Measurements from ENCODE around the gene MPI. TPM values are rescaled to one million over a fixed set of nuclear protein-coding genes. Genes with fewer than 3 reads are reported as not detected.
"Not testable (repeated sequence)": the region's sequence is repeated elsewhere in the genome, so short reads cannot be mapped to it uniquely, and the experiment has no call there.

Gene MPI
- total and polyA plus RNA-seq, 2 donors: 22.2 to 36.1 TPM

DNA sequence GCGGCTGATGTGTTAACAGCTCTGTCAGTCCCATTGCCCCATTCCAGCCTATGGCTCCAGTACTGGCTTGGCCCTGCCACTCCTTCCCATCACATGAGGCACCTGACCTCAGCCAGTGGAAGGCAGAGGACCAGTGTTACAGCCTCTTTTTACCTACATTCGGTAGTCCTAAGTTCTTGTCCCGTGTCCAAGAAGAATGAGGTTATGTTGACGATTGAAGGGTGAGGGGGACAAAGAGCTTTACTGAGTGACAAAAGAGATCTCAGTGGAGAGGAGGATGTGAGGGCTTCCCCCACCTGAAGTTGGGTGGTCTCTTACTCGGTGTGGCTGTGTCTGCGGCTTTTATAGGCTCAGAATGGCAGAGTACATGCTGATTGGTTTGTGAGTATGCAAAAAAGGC, 7.3 kb upstream of the MPI start:
- no peak overlapping the region for H3K4me3 ChIP-seq (ENCODE audit: low read length in 2 of 2)
- no peak for DNase-seq (ENCODE audit: low read depth in 6 of 9, low spot score in 9 of 9)
- WGBS: 97% methylated on average over 6 of the region's 6 CpGs

DNA sequence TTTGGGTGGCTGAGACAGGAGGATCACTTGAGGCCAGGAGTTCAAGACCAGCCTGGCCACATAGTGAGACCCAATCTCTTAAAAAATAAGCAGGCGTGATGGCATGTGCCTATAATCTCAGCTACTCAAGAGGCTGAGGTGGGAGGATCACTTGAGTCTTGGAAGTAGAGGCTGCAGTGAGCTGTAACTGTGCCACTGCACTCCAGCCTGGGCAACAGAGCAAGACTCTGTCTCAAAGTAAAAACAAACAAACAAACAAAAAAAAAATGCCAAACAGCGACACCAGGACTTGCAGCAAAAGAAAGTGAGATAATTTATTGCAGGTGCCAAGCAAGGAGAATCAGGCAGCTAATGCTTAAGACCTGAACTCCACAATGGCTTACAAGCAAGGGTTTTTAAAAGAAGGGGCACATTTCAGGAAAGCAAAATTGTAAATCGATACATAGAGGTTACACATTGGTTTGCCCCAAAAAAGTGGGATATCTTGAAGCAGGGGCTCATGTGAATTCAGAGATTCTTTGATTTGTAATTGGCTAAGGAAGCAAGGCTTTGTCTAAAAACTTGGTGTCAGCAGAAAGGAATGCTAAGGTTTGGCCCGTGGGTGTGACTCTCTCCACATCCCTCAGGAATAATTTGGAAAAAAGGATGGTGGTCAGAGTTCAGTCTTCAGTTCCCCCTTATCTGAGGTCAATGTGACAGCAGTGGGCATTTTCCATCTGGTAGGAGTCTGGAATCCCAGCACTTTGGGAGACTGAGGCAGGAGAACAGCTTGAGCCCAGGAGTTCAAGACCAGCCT, 5.2 kb upstream of the MPI start:
- WGBS: 95% methylated on average over 4 of the region's 4 CpGs

More for the DNA sequence above, 7.3 kb upstream of the MPI start:
- peaks cover 0 to 8% of the 10 kb centered on the region in 2 donors for H3K9me3 ChIP-seq (ENCODE audit: control insufficient read depth in 2 of 2, insufficient read depth in 1 of 2, low read length in 1 of 2)
- H3K4me1 ChIP-seq (ENCODE audit: control insufficient read depth in 2 of 2, insufficient read depth in 2 of 2, low read length in 2 of 2): no peaks in the 10 kb centered on the region
- no peaks in the 10 kb centered on the region for H3K36me3 ChIP-seq (ENCODE audit: control insufficient read depth in 2 of 2, insufficient read depth in 2 of 2, low read length in 1 of 2)
- no peaks in the 10 kb centered on the region for H3K27me3 ChIP-seq (ENCODE audit: control insufficient read depth in 2 of 2, insufficient read depth in 1 of 2, low read length in 1 of 2)
- H3K27ac ChIP-seq (ENCODE audit: low read depth in 1 of 2, low read length in 1 of 2): no peak overlapping the region

DNA sequence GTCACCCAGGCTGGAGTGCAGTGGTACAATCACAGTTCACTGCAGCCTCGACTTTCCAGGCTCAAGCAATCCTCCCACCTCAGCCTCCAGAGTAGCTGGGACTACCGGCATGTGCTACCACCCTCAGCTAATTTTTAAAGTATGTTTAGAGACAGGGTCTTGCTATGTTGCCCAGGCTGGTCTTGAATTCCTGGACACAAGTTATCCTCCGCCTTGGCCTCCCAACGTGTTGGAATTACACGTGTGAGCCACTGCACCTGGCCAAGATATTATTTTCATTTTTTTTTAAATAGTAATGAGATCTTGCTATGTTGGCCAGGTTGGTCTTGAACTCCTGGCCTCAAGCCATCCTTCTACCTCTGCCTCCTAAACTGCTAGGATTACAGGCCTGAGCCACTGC, 4.4 kb upstream of the MPI start:
- H3K36me3 ChIP-seq (ENCODE audit: control insufficient read depth in 2 of 2, insufficient read depth in 2 of 2, low read length in 1 of 2): no peaks in the 10 kb centered on the region
- H3K4me1 ChIP-seq (ENCODE audit: control insufficient read depth in 2 of 2, insufficient read depth in 2 of 2, low read length in 2 of 2): peaks cover 9 to 15% of the 10 kb centered on the region in 2 donors
- no peaks in the 10 kb centered on the region for H3K27me3 ChIP-seq (ENCODE audit: control insufficient read depth in 2 of 2, insufficient read depth in 1 of 2, low read length in 1 of 2)
- WGBS: 95% methylated on average over 5 of the region's 5 CpGs
- peaks cover 0 to 8% of the 10 kb centered on the region in 2 donors for H3K9me3 ChIP-seq (ENCODE audit: control insufficient read depth in 2 of 2, insufficient read depth in 1 of 2, low read length in 1 of 2)
- no peak overlapping the region for H3K27ac ChIP-seq (ENCODE audit: low read depth in 1 of 2, low read length in 1 of 2)
- no peak overlapping the region for H3K4me3 ChIP-seq (ENCODE audit: low read length in 2 of 2)
- DNase-seq (ENCODE audit: low read depth in 6 of 9, low spot score in 9 of 9): no peak

More for the DNA sequence above, 5.2 kb upstream of the MPI start:
- Histone ChIP-seq H3K27me3 (ENCODE audit: control insufficient read depth in 2 of 2, insufficient read depth in 1 of 2, low read length in 1 of 2) (no peaks in the 10 kb centered on the region), H3K4me3 (ENCODE audit: low read length in 2 of 2) (no peak overlapping the region), H3K4me1 (ENCODE audit: control insufficient read depth in 2 of 2, insufficient read depth in 2 of 2, low read length in 2 of 2) (peaks cover 6 to 10% of the 10 kb centered on the region in 2 donors), H3K36me3 (ENCODE audit: control insufficient read depth in 2 of 2, insufficient read depth in 2 of 2, low read length in 1 of 2) (no peaks in the 10 kb centered on the region), H3K27ac (ENCODE audit: low read depth in 1 of 2, low read length in 1 of 2) (no peak overlapping the region), H3K9me3 (ENCODE audit: control insufficient read depth in 2 of 2, insufficient read depth in 1 of 2, low read length in 1 of 2) (peaks cover 0 to 8% of the 10 kb centered on the region in 2 donors)
- no peak for DNase-seq (ENCODE audit: low read depth in 6 of 9, low spot score in 9 of 9)

DNA sequence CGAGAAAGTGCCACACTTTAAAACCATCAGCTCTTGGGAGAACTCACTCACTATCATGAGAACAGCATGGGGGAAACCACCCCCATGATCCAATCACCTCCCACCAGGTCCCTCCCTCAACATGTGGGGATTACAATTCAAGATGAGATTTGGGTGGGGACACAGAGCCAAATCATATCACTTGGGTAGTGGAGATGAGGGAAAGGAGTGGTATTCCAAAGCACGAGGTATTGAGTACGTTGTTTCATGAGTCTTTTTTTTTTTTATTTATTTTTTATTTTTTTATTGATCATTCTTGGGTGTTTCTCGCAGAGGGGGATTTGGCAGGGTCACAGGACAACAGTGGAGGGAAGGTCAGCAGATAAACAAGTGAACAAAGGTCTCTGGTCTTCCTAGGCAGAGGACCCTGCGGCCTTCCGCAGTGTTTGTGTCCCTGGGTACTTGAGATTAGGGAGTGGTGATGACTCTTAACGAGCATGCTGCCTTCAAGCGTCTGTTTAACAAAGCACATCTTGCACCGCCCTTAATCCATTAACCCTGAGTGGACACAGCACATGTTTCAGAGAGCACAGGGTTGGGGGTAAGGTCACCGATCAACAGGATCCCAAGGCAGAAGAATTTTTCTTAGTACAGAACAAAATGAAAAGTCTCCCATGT, 2.2 kb upstream of the MPI start:
- 95% methylated on average over 9 of the region's 10 CpGs for WGBS
- H3K4me3 ChIP-seq (ENCODE audit: low read length in 2 of 2); H3K27ac ChIP-seq (ENCODE audit: low read depth in 1 of 2, low read length in 1 of 2); DNase-seq (ENCODE audit: low read depth in 6 of 9, low spot score in 9 of 9); H3K9me3 ChIP-seq (ENCODE audit: control insufficient read depth in 2 of 2, insufficient read depth in 1 of 2, low read length in 1 of 2); H3K27me3 ChIP-seq (ENCODE audit: control insufficient read depth in 2 of 2, insufficient read depth in 1 of 2, low read length in 1 of 2): not testable (repeated sequence)
- Histone ChIP-seq H3K4me1 (ENCODE audit: control insufficient read depth in 2 of 2, insufficient read depth in 2 of 2, low read length in 2 of 2) (peaks cover 11 to 21% of the 10 kb centered on the region in 2 donors), H3K36me3 (ENCODE audit: control insufficient read depth in 2 of 2, insufficient read depth in 2 of 2, low read length in 1 of 2) (peaks cover 5 to 10% of the 10 kb centered on the region in 2 donors)

DNA sequence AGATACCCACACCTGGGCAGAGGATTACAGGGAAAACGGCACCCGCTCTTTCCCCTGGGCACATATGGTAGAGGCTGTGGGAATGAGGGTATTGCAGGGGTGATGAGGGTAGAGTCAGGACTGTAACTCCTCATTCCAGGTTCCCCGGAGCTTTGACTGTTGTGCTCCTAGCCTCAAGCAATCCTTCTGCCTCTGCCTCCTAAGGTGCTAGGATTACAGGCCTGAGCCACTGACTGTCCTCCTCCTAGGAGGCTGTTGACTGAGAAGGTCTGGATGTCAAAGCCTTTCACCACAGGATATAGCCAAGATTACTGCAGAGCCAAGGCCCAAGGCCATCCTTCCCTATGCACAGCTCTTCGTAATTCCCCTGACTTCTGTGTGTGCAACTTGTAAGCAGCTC, 1.1 kb upstream of the MPI start:
- WGBS: 99% methylated on average over 4 of the region's 4 CpGs
- Histone ChIP-seq H3K27ac (ENCODE audit: low read depth in 1 of 2, low read length in 1 of 2) (no peak overlapping the region), H3K4me1 (ENCODE audit: control insufficient read depth in 2 of 2, insufficient read depth in 2 of 2, low read length in 2 of 2) (peaks cover 11 to 21% of the 10 kb centered on the region in 2 donors), H3K4me3 (ENCODE audit: low read length in 2 of 2) (no peak overlapping the region), H3K27me3 (ENCODE audit: control insufficient read depth in 2 of 2, insufficient read depth in 1 of 2, low read length in 1 of 2) (no peaks in the 10 kb centered on the region), H3K9me3 (ENCODE audit: control insufficient read depth in 2 of 2, insufficient read depth in 1 of 2, low read length in 1 of 2) (no peaks in the 10 kb centered on the region), H3K36me3 (ENCODE audit: control insufficient read depth in 2 of 2, insufficient read depth in 2 of 2, low read length in 1 of 2) (peaks cover 8 to 18% of the 10 kb centered on the region in 2 donors)
- no peak for DNase-seq (ENCODE audit: low read depth in 6 of 9, low spot score in 9 of 9)

DNA sequence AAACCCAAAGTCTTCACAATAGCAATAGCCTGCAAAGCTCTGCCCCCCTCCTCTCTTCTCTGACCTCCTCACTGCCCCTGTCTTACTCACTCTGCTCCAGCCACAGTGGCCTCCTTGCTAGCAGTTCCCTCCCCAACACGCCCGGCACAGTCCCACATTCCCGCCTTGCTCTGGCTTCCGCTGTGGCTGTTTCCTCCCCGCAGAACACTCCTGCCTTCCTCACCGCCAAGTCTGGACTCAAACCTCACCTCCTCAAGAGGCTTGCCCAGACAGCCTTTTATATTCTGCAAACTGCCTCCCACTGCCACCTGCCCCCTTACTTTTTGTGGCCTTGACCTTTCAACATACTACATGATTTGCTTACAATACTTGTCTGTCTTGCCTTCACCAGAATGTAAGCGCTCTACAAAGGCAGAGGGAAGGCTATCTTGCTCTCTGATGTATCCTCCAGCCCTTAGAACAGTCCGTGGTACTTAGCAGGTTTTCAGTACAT, 406 bp upstream of the MPI start:
- Histone ChIP-seq H3K27ac (ENCODE audit: low read depth in 1 of 2, low read length in 1 of 2) (peak overlapping the region in 1 of 2 donors; percentile 19), H3K27me3 (ENCODE audit: control insufficient read depth in 2 of 2, insufficient read depth in 1 of 2, low read length in 1 of 2) (no peaks in the 10 kb centered on the region), H3K4me1 (ENCODE audit: control insufficient read depth in 2 of 2, insufficient read depth in 2 of 2, low read length in 2 of 2) (peaks cover 11 to 21% of the 10 kb centered on the region in 2 donors), H3K4me3 (ENCODE audit: low read length in 2 of 2) (peak overlapping the region; percentile 88 to 95), H3K9me3 (ENCODE audit: control insufficient read depth in 2 of 2, insufficient read depth in 1 of 2, low read length in 1 of 2) (no peaks in the 10 kb centered on the region), H3K36me3 (ENCODE audit: control insufficient read depth in 2 of 2, insufficient read depth in 2 of 2, low read length in 1 of 2) (peaks cover 8 to 18% of the 10 kb centered on the region in 2 donors)
- 38% methylated on average over 8 of the region's 8 CpGs for WGBS
- DNase-seq (ENCODE audit: low read depth in 6 of 9, low spot score in 9 of 9): no peak

DNA sequence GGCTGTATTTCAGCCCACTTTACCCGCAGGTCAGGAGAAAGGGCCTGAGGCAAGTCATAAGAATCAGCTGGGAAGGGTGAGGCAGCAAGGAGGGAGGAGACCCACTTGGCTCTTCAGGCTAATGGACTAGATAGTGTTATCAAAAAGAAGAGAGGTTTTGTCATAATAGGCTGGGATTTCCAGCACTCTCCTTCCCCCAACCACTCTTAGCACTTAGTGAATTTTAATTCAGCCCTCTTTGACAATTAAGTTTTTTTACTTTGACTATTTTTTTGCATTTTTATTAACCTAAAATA, 771 bp downstream of the MPI start:
- Histone ChIP-seq H3K36me3 (ENCODE audit: control insufficient read depth in 2 of 2, insufficient read depth in 2 of 2, low read length in 1 of 2) (peaks cover 8 to 18% of the 10 kb centered on the region in 2 donors), H3K4me1 (ENCODE audit: control insufficient read depth in 2 of 2, insufficient read depth in 2 of 2, low read length in 2 of 2) (peaks cover 11 to 21% of the 10 kb centered on the region in 2 donors), H3K27me3 (ENCODE audit: control insufficient read depth in 2 of 2, insufficient read depth in 1 of 2, low read length in 1 of 2) (no peaks in the 10 kb centered on the region), H3K9me3 (ENCODE audit: control insufficient read depth in 2 of 2, insufficient read depth in 1 of 2, low read length in 1 of 2) (no peaks in the 10 kb centered on the region), H3K27ac (ENCODE audit: low read depth in 1 of 2, low read length in 1 of 2) (no peak overlapping the region), H3K4me3 (ENCODE audit: low read length in 2 of 2) (peak overlapping the region; percentile 88 to 95)
- 11% methylated on average over 1 of the region's 1 CpG for WGBS
- no peak for DNase-seq (ENCODE audit: low read depth in 6 of 9, low spot score in 9 of 9)

DNA sequence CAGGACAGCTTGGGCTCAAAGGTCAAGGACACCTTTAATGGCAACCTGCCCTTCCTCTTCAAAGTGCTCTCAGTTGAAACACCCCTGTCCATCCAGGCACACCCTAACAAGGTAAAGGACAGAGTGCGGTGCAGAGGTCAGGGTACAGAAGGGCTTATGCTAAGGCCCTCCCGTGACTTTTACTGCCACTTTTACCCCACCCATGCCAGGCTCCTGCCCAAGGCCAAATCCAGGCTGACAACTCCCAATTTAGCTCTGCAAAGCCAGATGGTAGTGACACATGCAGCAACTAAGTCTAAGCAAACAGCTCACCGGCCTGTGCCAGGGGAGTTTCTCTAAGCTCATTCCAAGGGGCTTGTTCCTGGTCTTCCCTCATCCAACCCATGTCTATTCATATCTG, 1.6 kb downstream of the MPI start:
- H3K27me3 ChIP-seq (ENCODE audit: control insufficient read depth in 2 of 2, insufficient read depth in 1 of 2, low read length in 1 of 2): no peaks in the 10 kb centered on the region
- H3K36me3 ChIP-seq (ENCODE audit: control insufficient read depth in 2 of 2, insufficient read depth in 2 of 2, low read length in 1 of 2): peaks cover 11 to 25% of the 10 kb centered on the region in 2 donors
- H3K4me1 ChIP-seq (ENCODE audit: control insufficient read depth in 2 of 2, insufficient read depth in 2 of 2, low read length in 2 of 2): peaks cover 11 to 21% of the 10 kb centered on the region in 2 donors
- H3K4me3 ChIP-seq (ENCODE audit: low read length in 2 of 2): no peak overlapping the region
- H3K9me3 ChIP-seq (ENCODE audit: control insufficient read depth in 2 of 2, insufficient read depth in 1 of 2, low read length in 1 of 2): no peaks in the 10 kb centered on the region
- 98% methylated on average over 3 of the region's 3 CpGs for WGBS
- no peak for DNase-seq (ENCODE audit: low read depth in 6 of 9, low spot score in 9 of 9)
- no peak overlapping the region for H3K27ac ChIP-seq (ENCODE audit: low read depth in 1 of 2, low read length in 1 of 2)

DNA sequence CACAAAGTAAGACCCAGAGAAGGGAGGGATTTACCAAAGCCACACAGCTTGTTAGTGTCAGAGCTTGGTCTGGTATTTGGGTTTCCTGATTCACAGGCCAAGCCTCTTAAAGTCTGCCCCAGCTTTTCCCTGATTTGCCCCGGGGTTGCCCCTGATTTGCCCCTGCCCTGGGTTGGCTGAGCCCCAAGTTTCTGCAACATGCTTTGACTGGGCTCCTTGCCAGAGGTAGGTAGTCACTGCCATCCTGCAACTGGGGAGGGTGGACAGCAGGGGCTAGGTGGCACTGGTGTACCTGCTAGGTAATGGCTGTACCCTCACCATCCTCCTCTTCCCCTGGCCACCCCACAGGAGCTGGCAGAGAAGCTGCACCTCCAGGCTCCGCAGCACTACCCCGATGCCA, 2.5 kb downstream of the MPI start:
- Histone ChIP-seq H3K36me3 (ENCODE audit: control insufficient read depth in 2 of 2, insufficient read depth in 2 of 2, low read length in 1 of 2) (peaks cover 14 to 27% of the 10 kb centered on the region in 2 donors), H3K9me3 (ENCODE audit: control insufficient read depth in 2 of 2, insufficient read depth in 1 of 2, low read length in 1 of 2) (no peaks in the 10 kb centered on the region), H3K4me1 (ENCODE audit: control insufficient read depth in 2 of 2, insufficient read depth in 2 of 2, low read length in 2 of 2) (peaks cover 11 to 21% of the 10 kb centered on the region in 2 donors), H3K4me3 (ENCODE audit: low read length in 2 of 2) (no peak overlapping the region), H3K27me3 (ENCODE audit: control insufficient read depth in 2 of 2, insufficient read depth in 1 of 2, low read length in 1 of 2) (no peaks in the 10 kb centered on the region), H3K27ac (ENCODE audit: low read depth in 1 of 2, low read length in 1 of 2) (no peak overlapping the region)
- no peak for DNase-seq (ENCODE audit: low read depth in 6 of 9, low spot score in 9 of 9)
- WGBS: 96% methylated on average over 3 of the region's 3 CpGs
